Cortex of kidney (tissue), 1 donor: Measurements from ENCODE around the gene HEXIM2.
"Not testable (repeated sequence)": the region's sequence is repeated elsewhere in the genome, so short reads cannot be mapped to it uniquely, and the experiment has no call there.

Experiments
- DNase-seq: peaks from one replicate; lab custom pipeline; 2025; lab: John Stamatoyannopoulos, UW

HEXIM2 gene

DNA sequence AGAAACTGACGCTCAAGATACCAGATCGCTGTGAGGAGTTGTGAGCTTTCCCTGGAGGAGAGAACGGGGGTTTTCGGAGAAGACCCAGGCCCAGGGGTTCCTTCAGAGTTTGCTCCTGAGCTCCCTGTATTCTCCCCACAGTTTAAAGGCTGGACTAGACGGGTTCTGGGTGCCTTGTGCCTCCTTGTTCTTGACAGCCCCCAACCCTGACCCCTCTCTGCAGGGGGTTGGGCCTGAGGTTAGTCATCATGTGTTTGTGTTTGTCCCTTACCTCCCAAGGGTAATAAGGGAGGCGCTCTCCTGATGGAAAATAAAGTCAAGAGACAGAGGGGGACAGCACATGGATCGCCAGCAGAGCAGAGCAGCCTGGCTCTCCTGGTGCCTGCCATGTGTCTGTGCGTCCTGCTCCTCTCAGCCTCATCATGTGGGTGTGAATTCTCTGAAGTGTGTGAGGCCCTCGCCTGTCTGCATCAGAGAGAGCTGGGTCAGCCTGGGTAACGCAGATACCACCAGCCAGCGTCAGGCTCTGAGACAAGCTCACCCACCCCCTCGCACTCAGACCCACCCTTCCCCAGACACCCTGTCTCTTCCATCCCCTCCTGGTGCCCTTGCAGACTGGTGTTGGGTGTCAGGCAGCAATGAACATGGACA is 8.7 kb downstream of the HEXIM2 start:
- no peak for DNase-seq

DNA sequence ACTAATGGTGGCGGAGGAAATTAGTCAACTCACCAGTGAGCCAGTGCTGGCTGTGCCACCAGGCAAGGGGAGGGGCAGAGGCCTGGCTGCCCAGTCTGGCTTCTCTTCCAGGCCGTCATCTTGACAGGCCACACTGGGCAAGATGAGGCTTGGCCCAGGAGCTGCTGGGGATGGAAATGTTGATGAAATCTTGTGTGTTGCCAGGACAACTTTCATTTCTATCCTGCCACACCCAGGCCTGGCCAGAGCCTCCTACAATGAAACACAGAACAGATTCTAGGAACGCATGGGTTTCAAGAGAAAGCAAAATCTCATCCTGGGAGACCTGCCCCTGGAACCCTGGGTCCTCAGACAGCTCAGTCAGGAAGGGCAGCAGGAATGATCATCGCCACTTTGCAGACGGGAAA is 9.3 kb downstream of the HEXIM2 start:
- DNase-seq, result no peak

DNA sequence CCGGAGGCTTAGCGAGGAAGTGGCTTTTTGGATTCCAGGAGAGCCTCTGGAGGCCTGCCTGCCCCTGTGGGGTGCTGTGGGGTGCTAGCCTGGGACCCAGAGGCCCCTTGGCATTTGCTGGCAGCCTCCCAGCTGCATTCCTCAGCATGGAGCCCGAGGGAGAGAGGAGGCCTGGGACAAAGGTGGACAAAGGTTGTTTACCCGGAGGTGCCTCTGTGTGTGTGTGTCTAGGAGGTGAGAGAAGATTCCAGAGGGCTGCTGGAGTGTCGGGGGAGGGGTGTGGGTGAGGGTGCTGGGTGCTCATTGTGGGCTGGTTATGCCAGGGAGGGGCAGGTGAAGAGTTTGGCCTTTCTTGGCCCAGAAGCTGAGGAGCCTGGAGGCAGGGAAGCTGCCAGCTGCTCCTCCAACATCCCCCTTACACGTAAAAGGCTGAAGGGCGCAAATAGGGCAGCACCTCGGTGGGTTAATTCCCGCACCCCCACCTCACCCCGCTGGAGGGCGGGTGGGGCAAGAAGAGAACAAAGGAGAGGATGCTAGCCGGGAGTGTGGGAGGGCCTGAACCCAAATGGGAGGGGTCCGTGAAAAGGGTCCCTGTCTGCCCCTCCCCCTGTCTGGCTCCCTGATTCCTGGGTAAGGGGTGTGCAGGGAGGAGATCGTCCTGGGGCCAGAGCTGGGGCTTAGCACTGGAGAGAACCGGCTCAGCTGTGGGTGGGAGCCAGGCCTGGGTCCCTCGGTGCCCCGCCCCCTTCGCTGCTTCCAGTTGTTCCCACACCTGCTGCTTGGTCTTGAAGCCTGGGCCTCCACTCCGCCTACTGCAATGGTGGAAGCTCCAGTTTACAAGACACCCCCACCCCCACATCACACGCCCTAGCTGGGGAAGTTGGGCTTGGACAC is 9.9 kb downstream of the HEXIM2 start:
- no peak for DNase-seq

DNA sequence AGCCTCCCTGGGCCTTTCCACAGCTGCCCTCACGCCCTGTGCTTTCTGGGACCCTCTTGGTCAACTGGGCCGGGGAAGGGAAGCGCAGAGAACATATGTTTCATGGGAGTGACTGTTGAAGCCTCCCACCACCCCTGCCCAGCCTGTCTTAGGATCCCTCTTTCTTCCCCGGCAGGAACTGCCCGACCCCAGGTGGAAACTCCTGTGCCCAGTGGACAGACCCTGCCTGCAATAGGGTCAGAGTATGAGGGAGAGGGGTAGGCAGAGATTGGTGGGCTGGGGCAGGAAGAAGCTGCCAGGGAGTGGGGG is 10.5 kb downstream of the HEXIM2 start:
- DNase-seq, result no peak

DNA sequence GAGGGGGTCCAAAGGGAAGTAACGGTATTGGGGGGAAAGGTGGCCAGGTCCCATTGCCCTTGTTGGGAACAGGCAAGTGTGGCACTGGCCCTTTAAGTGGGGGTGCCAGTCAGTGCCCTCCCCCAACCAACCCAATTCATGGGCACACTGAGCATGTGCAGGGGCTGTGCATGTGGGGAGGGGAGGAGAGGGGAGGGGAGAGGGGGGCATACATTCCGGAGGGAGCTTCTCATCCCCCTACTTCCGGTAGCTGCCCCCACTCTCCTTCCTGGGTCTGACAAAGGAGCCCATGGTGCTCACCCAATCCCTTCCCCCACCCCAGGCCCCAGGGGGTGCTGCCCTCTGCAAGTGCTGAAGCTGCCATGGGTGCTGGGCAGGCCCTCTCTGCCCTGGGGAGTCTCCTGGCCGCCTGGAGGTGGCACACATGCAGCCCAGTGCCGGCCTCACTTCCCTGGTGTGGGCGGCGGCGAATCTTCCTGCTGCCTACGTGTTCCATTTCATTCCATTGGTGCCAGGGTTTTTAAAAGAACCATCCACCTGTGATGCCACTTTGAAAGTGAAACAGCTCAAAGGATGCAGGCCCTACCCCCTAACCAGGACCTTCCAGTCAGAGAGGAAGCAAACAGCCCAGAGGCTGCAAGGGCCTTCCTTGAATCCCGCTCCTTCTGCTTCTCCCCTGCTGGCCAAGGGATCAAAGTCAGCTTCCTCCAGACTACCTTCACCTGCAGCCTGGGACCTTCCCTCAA is 11.0 kb downstream of the HEXIM2 start:
- DNase-seq, result no peak

DNA sequence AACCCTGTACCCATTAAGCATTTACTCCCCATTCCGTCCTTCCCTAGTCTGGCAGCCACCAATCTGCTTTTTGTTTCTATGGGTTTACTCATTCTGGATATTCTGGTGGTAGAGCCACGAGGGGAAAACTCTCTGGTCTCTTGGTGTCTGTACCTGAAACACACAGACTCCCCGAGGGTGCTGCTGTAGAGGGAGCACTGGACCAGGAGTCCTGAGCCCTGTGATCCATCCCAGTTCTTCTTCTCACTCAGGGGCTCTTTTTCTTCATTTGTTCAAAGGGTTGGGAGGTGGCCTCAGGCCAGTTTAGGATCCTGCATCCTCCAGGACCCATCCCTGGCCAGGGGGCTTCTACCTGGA is 14.1 kb downstream of the HEXIM2 start:
- DNase-seq, result no peak

DNA sequence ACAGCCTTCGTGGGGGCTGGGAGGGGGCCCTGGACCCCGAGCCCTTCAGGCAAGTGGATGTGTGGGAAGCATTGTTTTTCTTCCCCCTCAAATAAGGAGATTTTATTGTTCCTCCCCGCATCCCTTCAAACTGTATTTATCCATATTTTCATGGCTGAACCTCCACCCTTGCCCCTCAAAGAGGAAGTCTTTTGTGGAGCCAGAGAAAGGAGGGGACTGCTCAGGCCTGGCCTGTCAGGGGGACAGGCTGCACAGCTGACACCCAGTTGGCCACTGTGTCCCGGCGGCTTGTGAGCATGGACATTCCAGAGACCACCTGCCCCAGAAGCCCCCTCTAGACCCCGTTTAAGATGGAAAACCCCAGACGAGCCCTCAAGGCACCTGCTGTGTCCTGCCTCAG is 15.9 kb downstream of the HEXIM2 start:
- DNase-seq, result no peak

DNA sequence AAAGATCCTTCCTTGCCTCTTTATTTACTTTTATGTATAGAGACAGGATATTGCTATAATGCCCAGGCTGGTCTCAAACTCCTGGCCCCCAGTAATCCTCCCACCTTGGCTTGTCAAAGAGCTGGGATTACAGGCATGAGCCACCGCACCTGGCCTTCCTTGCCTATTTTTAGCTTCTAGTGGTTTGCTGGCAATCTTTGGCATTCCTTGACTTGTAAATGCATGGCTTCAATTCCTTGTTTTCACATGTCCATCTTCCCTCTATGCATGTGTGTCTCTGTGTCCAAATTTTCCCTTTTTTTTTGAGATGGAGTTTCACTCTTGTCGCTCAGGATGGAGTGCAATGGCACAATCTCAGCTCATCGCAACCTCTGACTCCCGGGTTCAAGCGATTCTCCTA is 22.5 kb downstream of the HEXIM2 start:
- DNase-seq, result no peak

DNA sequence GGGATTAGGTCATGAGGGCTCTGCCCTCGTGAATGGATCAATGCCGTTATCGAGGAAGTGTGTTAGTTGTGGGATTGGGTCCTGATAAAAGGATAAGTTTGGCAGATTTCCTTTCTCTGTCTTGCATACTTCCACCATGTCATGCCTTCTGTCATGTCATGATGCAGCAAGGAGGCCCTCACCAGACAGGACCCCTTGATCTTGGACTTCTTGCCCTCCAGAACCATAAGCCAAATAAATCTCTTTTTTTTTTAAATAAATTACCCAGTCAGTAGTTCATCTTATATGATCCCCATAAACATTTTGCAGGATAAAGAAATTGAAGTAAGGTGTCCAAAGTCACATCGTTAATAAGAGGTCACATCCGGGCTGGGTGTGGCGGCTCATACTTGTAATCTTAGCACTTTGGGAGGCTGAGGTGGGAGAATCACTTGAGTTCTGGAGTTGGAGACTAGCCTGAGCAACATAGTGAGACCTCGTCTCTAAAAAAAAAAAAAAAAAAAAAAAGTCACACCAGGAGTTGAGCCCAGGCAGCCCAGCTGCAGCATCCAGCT is 25.2 kb downstream of the HEXIM2 start:
- no peak for DNase-seq

DNA sequence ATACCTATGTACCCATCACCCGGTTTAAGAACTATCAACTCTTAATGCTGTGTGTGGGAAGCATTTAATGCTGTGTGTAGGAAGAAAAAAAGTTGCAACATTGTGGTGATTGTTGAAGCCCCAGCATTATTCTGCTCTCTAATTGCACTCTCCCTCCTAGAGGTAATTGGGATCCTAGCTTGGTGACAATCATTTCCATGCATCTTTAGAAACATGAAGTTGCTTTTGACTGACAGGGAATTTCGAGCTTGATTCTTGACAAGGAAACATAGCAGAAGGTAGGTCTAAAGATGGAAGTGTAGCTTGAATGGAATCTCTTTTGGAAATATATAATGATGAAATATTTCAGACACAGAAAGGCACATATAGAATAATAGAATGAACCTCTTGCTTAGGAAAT is 27.3 kb downstream of the HEXIM2 start:
- no peak for DNase-seq

DNA sequence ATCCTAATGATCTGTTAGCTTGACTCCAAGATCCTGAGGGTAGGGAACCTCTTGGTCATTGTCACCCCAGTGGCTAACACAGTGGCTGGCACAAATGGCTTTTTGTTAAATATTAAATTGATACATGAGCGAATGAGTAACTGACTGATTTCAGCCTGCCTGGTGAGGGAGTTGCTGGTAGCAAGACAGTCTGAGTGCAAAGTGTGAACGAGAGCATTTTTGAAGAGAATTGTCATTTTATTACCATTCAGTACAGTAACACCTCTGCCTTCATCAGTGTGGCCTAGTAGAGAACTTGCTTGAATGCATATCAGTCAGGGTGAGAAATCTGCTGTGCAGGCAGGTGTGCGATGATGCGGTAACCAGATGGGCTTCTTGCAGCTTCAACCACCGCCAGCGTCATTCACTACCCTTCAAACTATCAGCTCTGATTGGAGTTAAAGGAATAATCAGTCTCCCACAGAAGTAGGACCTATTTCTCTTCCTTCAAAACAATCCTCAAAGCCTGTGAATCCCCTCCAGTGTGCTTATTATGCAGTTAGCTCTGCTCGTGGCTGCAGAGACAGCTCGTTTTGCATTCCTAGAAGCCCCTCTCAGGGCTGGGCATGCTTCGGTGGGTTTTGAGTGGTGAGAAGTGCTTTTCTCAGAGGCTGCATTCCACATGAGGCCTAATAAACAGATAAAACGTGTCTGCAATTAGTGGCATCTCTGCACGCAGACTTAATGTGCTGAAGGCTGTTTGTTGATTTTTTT is 29.0 kb downstream of the HEXIM2 start:
- DNase-seq, result no peak

DNA sequence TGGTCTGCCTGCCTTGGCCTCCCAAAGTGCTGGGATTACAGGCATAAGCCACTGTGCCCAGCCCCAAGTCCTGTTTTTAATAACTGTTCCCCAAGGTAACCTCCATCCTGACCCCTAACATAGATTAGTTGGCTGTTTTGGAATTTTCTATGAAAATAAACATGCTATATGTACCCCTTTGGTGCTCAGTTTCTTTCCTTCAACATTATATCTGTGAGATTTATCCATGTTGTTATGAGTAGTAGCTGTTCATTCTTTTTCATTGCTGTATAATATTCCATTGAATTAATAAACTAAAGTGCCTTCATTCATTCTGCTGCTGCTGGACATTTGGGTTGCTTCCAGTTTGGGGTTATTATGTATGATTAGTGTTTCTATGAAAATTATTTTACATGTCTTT is 33.7 kb downstream of the HEXIM2 start:
- DNase-seq, result no peak

DNA sequence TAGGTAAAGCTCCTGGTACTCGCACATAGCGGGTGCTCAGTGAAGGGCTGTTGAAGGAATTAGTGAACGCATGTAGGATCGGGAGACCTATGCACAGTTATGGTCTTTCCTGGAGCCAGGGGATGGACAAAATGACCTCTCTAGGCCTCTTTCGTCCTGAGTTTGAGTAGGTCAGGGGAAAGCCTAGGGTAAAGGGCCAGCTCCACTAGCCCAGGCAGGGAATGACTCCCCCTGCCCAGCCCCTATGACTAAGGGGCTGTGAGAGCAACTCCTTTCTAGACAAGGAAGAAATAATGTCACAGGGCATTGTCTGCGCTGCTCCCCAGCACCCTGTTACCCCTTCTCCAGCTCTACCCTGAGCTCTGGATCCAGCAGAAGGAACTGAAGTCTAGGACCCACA is 35.4 kb downstream of the HEXIM2 start:
- DNase-seq, result no peak

DNA sequence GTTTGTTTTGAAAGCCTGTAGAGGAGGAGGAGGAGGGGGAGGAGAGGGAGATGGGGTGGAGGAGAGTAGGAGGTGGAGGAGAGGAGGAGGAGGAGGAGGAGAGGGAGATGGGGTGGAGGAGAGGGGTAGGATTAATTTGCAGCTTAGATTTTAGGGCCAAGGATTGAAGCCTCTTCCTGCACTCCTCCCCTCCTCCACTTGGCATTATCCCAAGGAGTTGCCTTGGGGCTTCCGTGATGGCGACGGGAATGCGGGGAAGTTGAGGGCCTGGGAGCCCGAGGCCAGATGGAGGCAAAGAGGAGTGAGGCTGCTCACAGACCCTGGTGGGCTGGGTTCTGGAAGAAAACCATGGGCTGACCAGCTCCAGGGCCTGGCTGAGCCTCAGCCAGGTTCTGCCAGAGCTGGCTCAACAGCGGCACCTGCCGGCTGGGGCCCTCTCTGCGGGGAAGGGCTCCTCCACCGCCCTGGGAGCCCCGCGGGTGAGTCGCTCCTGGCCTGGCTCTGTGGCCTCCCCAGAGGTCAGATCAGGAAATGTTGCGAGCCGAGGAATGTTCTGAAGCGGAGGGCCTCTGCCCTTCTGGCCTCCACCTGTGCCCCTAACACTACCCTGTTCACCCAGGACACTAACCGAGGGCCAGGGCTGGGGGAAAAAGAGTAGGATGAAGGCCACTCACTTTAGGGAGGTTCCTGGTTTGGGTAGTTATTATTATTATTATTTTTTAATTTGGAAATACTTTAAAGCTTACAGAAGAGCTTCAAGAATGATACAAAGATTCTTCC is 36.1 kb downstream of the HEXIM2 start:
- no peak for DNase-seq

DNA sequence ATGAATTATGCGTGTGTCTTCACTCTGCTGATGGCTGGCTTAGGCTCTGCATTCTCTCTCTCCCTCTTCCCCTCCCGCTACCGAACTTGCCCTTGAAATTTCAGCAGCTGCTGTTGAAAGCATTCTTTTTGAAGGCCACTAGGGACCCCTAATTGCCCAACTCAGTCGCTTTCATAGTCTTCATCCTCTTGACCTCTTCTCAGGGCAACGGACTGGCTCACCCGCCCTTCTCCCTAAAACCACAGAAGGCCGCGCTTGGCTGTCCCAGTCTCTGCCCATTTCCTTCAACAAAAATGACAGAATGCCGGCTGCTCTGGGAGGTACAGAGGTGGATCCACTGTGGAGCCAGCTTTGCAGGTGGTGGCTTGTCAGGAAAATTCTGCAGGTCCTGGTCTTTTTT is 39.0 kb downstream of the HEXIM2 start:
- no peak for DNase-seq

DNA sequence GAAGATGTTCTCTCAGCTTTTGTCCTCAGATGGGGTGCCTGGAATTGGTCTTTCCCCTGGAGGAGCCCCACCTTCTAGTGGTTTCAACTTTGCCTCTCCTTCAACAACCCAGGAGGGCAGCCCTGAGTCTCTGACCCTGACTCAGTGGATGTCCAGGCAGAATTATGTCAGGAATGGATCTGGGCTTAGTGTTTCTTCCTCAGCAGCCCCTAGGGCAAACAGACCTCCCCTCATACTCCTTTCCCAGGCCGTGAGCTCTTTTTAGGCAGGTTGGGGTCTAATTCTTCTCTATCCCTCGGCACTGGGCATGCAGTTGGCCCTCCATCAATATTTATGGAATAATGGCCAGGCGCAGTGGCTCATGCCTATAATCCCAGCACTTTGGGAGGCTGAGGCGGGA is 39.8 kb downstream of the HEXIM2 start:
- DNase-seq, result no peak

DNA sequence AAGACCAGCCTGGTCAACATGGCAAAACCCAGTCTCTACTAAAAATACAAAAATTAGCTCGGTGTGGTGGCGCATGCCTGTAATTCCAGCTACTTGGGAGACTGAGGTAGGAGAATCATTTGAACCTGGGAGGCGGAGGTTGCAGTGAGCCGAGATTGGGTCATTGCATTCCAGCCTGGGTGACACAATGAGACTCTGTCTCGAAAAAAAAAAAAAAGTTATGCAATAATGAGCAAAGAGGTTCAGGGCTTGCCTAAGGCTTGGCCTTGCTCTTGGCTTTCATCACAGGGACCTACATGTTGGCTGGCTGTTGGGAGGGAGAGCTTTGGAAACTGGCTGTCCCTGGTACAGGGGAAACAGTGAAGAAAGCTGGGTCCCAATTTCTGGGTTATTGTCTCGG is 40.2 kb downstream of the HEXIM2 start:
- not testable (repeated sequence) for DNase-seq

DNA sequence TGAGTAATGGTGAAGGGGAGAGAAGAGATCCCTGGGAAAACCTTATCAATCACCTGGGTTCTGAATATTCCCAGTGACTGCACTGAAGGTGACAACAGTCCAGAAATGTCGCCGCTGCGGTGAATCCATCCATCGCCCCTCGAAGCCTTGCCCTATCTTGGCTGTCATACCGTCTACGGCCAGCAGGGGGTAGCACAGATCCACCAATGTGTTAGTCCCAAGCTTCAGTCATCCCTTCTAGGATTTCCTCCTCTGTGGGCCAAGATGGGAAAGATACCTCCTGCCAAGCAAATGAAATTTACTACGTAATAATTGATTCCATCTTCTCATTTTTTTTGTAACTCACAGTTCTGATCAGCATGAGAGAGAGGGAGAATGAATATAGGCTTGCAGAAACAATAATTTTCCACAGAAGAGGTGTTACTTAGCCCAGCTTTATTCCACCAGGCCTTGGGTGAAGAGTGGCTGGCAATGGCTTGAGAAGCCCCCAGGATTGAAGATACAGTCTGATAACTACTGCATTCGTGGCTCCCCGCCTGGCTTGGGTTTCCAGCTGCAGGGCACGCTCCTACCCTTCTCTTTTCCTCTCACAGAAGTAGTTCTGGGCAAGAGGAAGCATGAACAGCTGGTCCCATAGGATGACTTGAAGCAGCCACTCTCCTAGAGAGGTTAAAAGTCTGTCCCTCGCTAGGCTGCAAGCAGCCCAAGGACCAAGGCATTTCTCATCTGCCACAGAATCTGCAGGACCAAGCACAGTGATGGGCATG is 57.4 kb downstream of the HEXIM2 start:
- no peak for DNase-seq
